HepG2 (cell line): Measurements from ENCODE around the gene HNRNPF. TPM values are rescaled to one million over a fixed set of nuclear protein-coding genes. Genes with fewer than 3 reads are reported as not detected.
A peak's percentile ranks its signal among the peaks of the same experiment; 100 is the strongest.

ENCODE experiments used
- GFI1 ChIP-seq: sonication (generic); formaldehyde crosslinking; IDR thresholded peaks from 2 replicates; pipeline ENCODE4 v1.5.0; 2020; ENCODE audit warnings: missing genetic modification reagents, mild to moderate bottlenecking, borderline replicate concordance
- NFIB ChIP-seq: sonication (generic); formaldehyde crosslinking; IDR thresholded peaks from 2 replicates; pipeline ENCODE4 v1.9.0; 2021; ENCODE audit warnings: missing genetic modification reagents, mild to moderate bottlenecking, borderline replicate concordance
- NFYC ChIP-seq: IDR thresholded peaks from 2 replicates; pipeline ENCODE4 v1.6.1; 2016; ENCODE audit warnings: missing genetic modification reagents, missing compliant biosample characterization
- PRDM4 ChIP-seq: sonication (generic); formaldehyde crosslinking; IDR thresholded peaks from 2 replicates; pipeline ENCODE4 v1.9.0; 2021; ENCODE audit warnings: missing genetic modification reagents, borderline replicate concordance
- RFXANK ChIP-seq: IDR thresholded peaks from 2 replicates; pipeline ENCODE4 v1.6.1; 2016
- SATB2 ChIP-seq: sonication (generic); formaldehyde crosslinking; IDR thresholded peaks from 2 replicates; pipeline ENCODE4 v1.5.0; 2020; ENCODE audit warnings: missing genetic modification reagents
- SKI ChIP-seq: fragments of 450-650 bp; IDR thresholded peaks from one replicate; pipeline ENCODE4 v1.6.1; 2018; ENCODE audit warnings: mild to moderate bottlenecking; ENCODE audit not compliant: partially characterized antibody
- TFDP2 ChIP-seq: sonication (generic); formaldehyde crosslinking; IDR thresholded peaks from 2 replicates; pipeline ENCODE4 v1.4.0; 2020; ENCODE audit warnings: missing genetic modification reagents
- ZBTB49 ChIP-seq: sonication (generic); formaldehyde crosslinking; IDR thresholded peaks from 2 replicates; pipeline ENCODE4 v1.4.0; 2020; ENCODE audit warnings: missing genetic modification reagents, borderline replicate concordance
- ZNF180 ChIP-seq: sonication (generic); formaldehyde crosslinking; IDR thresholded peaks from 2 replicates; pipeline ENCODE4 v1.4.0; 2020; ENCODE audit warnings: low read depth, missing genetic modification reagents, borderline replicate concordance
- ZNF383 ChIP-seq: sonication (generic); formaldehyde crosslinking; IDR thresholded peaks from 2 replicates; pipeline ENCODE4 v1.4.0; 2020; ENCODE audit warnings: missing genetic modification reagents, mild to moderate bottlenecking, borderline replicate concordance
- ZNF510 ChIP-seq: sonication (generic); formaldehyde crosslinking; IDR thresholded peaks from 2 replicates; pipeline ENCODE4 v1.4.0; 2020; ENCODE audit warnings: low read depth, mild to moderate bottlenecking, missing genetic modification reagents
- ZNF609 ChIP-seq: sonication (generic); formaldehyde crosslinking; IDR thresholded peaks from 2 replicates; pipeline ENCODE4 v1.4.0; 2020; ENCODE audit warnings: mild to moderate bottlenecking, missing genetic modification reagents, borderline replicate concordance
- ZNF782 ChIP-seq: sonication (generic); formaldehyde crosslinking; IDR thresholded peaks from 2 replicates; pipeline ENCODE4 v1.4.0; 2020; ENCODE audit warnings: missing genetic modification reagents, mild to moderate bottlenecking, borderline replicate concordance
- polyA plus RNA-seq, 8 experiments: library from polyadenylated mRNA; depleted of rRNA in 3 of 8; stranded (reverse) in 7 of 8; unstranded in 1 of 8; fragments of >200 nt; fragmentation: Illumina TruSeq in 4 of 8; extraction: Trizol in 4 of 8; gene quantifications; 2 replicates each; pipeline versions ENCODE4 v1.2.1 to v1.2.3, GENCODE V29; 2011 to 2016; ENCODE audit warnings: low read depth in 4 of 8, missing spikeins in 1 of 8, mixed read lengths in 1 of 8; ENCODE audit not compliant: insufficient read depth in 1 of 8
- total RNA-seq, 5 experiments: library from RNA; depleted of rRNA; stranded (reverse); fragments of >200 nt; fragmentation: Illumina TruSeq; extraction: Trizol; gene quantifications; 2 replicates each; pipeline ENCODE4 v1.2.3, GENCODE V29; 2016; ENCODE audit warnings: low read depth in 1 of 5

Gene HNRNPF
- total and polyA plus RNA-seq, 2 of the 13 experiments (the other 11 are each of a cell fraction or from before 2014, with no cell fraction given) = 166 to 308 TPM

- no peak for TF ChIP-seq ZNF383 (CRISPR knock-in tag)
- peak; percentile 58 for TF ChIP-seq SKI
- 0 out of 2 replicates have a peak, but pooled peaks have one; percentile 32 for TF ChIP-seq ZBTB49 (CRISPR knock-in tag)
- TF ChIP-seq GFI1 (CRISPR knock-in tag) = no peak
- peak; percentile 85; the same call in 1 of the 2 replicates for TF ChIP-seq ZNF609 (CRISPR knock-in tag)
- TF ChIP-seq ZNF782 (CRISPR knock-in tag) = peak; percentile 96; the same call in 1 of the 2 replicates
- 0 out of 2 replicates have a peak, but pooled peaks have one; percentile 65 for TF ChIP-seq NFIB
- TF ChIP-seq ZNF180 = no peak
- TF ChIP-seq NFYC (CRISPR knock-in tag) = peak; percentile 79
- peak; percentile 98 for TF ChIP-seq TFDP2 (CRISPR knock-in tag)
- 0 out of 2 replicates have a peak, but pooled peaks have one; percentile 22 for TF ChIP-seq PRDM4
- peak; percentile 88; the same call in 1 of the 2 replicates for TF ChIP-seq ZNF510 (CRISPR knock-in tag)
- TF ChIP-seq RFXANK (CRISPR knock-in tag) = 0 out of 2 replicates have a peak, but pooled peaks have one; percentile 11
- 0 out of 2 replicates have a peak, but pooled peaks have one; percentile 23 for TF ChIP-seq SATB2
These were observed 11.9 kb downstream of the HNRNPF start (continued) for GRCh38 chr10:43396928-43397624.
